GM18511 (cell line): ENCODE data around the gene PSKH1.
A peak's percentile ranks its signal among the peaks of the same experiment; 100 is the strongest.

Experiments
- ATAC-seq: cut with Tn5 transposase; IDR thresholded peaks from one replicate; pipeline ENCODE4 v1.9.1; 2021; ENCODE audit warnings: mild to moderate bottlenecking, moderate library complexity; ENCODE audit not compliant: unreplicated experiment

Gene PSKH1

DNA sequence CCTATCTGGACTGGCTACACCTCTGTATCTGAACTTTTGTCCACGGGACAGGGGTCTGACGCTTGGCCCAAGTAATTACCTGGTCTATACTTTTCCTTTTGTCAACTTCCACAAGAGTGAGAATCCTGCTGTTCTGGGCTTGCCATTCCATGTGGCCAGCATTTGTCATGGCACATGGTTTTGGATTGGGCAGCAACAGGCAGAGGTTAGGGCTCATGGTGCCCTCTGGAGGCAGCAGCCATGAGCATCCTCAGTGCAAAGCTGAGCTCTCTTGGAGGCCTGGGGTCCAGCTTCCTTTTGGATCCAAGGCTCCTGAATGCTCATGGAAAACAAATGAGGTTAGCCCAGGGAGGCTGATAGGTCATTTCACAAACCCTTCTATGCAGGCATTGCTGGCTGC lies 27.7 kb upstream of the PSKH1 start:
- ATAC-seq = no peak

DNA sequence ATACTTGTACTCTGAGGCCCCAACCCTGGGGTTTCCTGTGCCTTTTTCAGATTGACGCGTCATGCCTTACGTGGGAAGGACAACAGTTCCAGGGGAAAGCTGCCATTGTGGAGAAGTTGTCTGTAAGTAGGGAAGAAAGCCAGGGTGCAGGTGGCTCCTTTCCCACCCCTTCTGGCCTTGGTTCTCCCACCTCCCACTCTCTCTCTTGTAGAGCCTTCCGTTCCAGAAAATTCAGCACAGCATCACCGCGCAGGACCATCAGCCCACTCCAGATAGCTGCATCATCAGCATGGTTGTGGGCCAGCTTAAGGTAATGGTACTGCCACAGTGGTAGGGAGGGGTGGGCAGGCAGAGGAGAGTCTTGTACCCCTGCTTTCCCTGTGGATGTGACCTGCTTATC lies 24.8 kb upstream of the PSKH1 start:
- ATAC-seq = no peak

DNA sequence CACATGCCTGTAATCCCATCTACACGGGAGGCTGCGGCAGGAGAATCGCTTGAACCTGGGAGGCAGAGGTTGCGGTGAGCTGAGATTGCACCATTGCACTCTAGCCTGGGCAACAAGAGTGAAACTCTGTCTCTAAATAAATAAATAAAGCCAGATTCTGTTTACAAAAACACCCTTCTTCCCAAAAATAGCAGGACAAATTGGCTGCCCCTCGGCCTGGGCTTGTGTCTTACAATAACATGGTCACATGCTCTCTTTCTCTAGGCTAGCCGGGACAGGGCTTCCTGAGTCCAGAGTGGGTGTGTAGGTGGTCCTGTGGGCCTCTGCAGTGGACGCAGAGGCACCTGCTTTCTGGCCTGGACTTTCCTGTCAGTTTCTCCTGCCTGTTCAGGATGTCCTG lies 23.4 kb upstream of the PSKH1 start:
- ATAC-seq = no peak

DNA sequence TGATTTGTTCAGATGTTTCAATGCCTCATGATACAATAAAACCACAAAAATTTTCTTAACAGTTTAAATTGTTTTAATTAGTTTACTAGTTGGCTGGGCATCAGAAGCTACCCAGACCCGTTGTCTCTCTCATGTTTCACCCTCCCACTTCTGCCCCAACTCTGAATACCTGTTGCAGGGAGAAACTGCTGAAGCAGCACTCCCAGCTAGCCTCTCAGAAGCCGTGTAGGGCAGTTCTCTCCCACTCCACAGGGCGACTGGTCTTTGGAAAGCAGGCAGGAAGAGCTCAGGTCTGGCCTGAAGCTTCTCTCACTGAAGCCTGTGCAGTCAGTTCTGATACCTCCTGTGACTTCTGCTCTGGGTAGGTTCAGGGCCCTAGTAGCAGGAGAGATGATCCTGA lies 21.8 kb upstream of the PSKH1 start:
- ATAC-seq = no peak

DNA sequence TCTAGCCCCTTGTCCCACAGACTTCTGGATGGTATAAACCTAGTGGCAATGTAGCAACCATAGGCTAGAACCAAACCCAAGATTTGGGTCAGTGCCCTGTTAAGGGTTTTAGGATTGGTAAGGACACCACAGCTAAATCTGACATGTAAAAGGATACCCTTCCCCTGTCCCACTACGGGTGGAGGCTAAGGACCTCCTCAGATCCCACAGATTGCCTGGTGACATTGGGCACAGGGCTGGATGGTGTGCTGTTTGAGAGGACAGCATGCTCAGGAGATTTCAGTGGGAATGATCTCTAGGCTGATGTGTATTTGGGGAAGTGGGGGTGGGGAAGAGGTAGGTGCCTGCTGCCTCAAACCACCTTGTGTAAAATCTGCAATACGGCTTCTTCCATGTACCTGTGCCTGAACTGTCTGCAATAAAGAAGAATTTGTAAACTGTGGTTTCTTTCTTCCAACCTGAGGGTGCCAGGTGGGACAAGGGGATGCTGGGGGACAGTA lies 20.9 kb upstream of the PSKH1 start:
- ATAC-seq = no peak

GRCh38 chr16:67872631-67873434 lies 20.2 kb upstream of the PSKH1 start, which contains the start of gene EDC4:
TSS of gene EDC4 (plus strand) at chr16:67873052. CDS start at chr16:67873262, 210 bp downstream.
- ATAC-seq = peak; percentile 91

GRCh38 chr16:67873435-67874370 lies 19.4 kb upstream of the PSKH1 start:
- ATAC-seq = no peak

DNA sequence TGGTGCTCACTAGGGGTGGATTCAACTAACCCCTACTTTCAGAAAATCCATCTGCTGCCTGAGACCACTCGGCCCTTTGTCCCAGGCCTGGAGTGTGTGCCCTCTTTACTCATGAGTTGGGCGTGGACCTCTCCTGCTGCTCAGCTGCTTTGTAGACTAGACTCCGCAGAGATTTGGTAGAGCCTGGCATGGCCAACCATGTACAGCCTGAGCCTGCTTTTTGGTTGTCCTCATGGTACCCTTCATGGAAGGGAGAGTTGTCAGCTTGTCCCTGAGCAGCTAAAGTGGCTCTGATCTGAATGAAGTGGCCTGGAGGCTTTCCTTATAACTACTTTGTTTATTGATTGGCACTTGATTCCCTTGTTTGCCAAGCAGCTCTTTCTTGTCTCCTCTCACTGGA lies 18.7 kb upstream of the PSKH1 start:
- ATAC-seq = no peak

- no peak for ATAC-seq
Observed at GRCh38 chr16:67877064-67877463, 16.0 kb upstream of the PSKH1 start.

- no peak for ATAC-seq
Observed at GRCh38 chr16:67878232-67878631, 14.8 kb upstream of the PSKH1 start.

GRCh38 chr16:67878846-67879245 lies 14.2 kb upstream of the PSKH1 start:
- ATAC-seq = no peak

DNA sequence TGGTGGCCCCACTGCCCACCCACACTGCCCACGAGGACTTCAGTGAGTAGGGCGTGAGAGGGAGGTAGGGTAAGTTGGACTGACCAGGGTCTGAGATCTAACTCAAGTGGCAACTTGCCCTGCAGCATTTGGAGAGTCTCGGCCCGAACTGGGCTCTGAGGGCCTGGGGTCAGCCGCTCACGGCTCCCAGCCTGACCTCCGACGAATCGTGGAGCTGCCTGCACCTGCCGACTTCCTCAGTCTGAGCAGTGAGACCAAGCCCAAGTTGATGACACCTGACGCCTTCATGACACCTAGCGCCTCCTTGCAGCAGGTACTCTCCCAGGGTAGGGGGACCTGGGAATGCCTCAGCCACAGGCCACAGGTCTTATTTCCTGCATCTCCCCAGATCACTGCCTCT lies 13.6 kb upstream of the PSKH1 start:
- no peak for ATAC-seq

DNA sequence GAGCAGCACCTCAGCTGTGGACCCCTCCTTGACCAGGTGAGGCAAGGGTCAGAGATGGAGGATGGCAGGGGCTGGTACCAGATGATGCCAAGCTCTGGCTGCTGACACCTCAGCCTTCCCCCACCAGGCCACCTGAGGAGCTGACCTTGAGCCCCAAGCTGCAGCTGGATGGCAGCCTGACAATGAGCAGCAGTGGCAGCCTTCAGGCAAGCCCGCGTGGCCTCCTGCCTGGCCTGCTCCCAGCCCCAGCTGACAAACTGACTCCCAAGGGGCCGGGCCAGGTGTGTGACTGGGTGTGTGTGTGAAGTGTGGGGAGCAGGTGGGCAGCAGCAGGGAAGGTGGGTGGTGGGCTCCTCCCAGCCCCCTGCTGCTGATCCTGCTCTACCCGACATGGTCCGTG lies 13.1 kb upstream of the PSKH1 start:
- ATAC-seq = no peak

DNA sequence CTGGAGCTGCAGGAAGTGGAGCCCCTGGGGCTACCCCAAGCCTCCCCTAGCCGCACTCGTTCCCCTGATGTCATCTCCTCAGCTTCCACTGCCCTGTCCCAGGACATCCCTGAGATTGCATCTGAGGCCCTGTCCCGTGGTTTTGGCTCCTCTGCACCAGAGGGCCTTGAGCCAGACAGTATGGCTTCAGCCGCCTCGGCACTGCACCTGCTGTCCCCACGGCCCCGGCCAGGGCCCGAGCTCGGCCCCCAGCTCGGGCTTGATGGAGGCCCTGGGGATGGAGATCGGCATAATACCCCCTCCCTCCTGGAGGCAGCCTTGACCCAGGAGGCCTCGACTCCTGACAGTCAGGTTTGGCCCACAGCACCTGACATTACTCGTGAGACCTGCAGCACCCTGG lies 12.5 kb upstream of the PSKH1 start:
- ATAC-seq = no peak

DNA sequence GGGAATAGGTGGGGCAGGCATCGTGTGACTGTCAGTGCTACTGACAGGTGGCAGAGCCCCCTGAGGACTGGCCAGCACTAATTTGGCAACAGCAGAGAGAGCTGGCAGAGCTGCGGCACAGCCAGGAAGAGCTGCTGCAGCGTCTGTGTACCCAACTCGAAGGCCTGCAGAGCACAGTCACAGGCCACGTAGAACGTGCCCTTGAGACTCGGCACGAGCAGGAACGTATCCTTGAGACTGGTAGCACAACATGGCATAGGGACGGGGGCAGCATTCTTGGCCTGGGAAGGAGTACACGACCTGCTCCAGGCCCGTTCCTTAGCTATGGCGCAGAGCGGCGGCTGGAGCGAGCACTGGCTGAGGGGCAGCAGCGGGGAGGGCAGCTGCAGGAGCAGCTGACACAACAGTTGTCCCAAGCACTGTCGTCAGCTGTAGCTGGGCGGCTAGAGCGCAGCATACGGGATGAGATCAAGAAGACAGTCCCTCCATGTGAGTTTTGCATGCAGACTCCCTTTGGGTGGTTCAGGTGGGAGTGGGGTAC lies 11.4 kb upstream of the PSKH1 start:
- ATAC-seq = no peak

DNA sequence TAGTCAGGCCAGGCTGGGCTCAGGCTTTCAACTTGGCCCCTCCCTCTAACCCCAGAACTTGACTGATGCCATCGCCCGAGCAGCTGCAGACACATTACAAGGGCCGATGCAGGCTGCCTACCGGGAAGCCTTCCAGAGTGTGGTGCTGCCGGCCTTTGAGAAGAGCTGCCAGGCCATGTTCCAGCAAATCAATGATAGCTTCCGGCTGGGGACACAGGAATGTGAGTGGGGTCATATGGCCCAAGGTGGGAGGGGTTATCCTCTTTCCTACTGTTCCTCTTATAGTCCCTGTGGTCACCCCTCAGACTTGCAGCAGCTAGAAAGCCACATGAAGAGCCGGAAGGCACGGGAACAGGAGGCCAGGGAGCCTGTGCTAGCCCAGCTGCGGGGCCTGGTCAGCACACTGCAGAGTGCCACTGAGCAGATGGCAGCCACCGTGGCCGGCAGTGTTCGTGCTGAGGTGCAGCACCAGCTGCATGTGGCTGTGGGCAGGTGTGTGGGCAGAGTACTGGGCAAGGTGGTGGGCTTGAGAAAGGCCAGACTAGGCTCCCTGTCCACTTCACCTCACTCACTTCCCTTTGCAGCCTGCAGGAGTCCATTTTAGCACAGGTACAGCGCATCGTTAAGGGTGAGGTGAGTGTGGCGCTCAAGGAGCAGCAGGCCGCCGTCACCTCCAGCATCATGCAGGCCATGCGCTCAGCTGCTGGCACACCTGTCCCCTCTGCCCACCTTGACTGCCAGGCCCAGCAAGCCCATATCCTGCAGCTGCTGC lies 10.5 kb upstream of the PSKH1 start:
- ATAC-seq = no peak

- no peak for ATAC-seq
Observed at GRCh38 chr16:67883146-67883871, 9.7 kb upstream of the PSKH1 start.

- no peak for ATAC-seq
Observed at GRCh38 chr16:67883872-67884261, 9.2 kb upstream of the PSKH1 start.

GRCh38 chr16:67884684-67885083 lies 8.4 kb upstream of the PSKH1 start, which contains the start of gene NRN1L:
TSS of gene NRN1L (plus strand) at chr16:67884885. CDS start at chr16:67884904, 19 bp downstream.
- no peak for ATAC-seq

DNA sequence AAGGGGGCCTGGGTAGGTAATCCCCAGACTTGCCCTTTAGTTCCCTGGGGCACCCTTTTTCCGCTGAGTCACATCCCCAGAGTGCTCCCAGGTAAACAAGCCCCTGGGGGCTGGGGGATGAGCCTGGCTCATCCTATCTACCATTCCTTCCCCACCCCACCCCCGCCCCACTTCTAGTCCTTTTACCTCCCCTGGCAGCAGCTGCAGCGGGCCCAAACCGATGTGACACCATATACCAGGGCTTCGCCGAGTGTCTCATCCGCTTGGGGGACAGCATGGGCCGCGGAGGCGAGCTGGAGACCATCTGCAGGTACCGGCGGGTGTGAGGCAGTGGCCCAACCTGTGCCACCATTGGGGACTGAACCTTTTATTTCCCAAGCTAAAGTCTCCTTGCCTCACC lies 7.5 kb upstream of the PSKH1 start:
- no peak for ATAC-seq
